ENCODE results near the gene ZMYND8. TPM values are rescaled to one million over a fixed set of nuclear protein-coding genes. Genes with fewer than 3 reads are reported as not detected.

Gene ZMYND8
- total RNA-seq, 1 experiment from 2014 or later = 29.0 TPM

- H3K9me3 ChIP-seq (ENCODE audit: control insufficient read depth in 1 of 2, insufficient read depth in 1 of 2, low read depth in 1 of 2, low read length in 2 of 2) = no peaks in the 10 kb centered on the region
- POLR2A ChIA-PET = no interaction called here
- H4K20me1 ChIP-seq (ENCODE audit: insufficient read depth) = no peaks in the 10 kb centered on the region
- H3K9me2 ChIP-seq (ENCODE audit: insufficient read depth) = no peaks in the 10 kb centered on the region
- RAD21 ChIA-PET (ENCODE audit: low non-redundant PET in 1 of 2, low total read pairs in 2 of 2, uncharacterized antibody in 2 of 2, unreplicated experiment in 2 of 2) = no interaction called here
- H3K4me2 ChIP-seq (ENCODE audit: low read length) = no peak overlapping the region
- H3K4me3 ChIP-seq (replicated peaks in 1 of 2; ENCODE audit: low read depth in 1 of 2, low read length in 2 of 2) = no peak overlapping the region
- no peak overlapping the region for H3K27ac ChIP-seq (ENCODE audit: low read depth, low read length)
- H3K27me3 ChIP-seq (ENCODE audit: insufficient read depth, low read length) = no peaks in the 10 kb centered on the region
- BruUV-seq (replicated peaks) = no TSS peak
- ATAC-seq (no peak), DNase-seq (ENCODE audit: low read depth, low spot score) (no peak)
- TF ChIP-seq ZFX (IDR thresholded peaks at IDR 0.05) = no peak
- no peak for TF ChIP-seq RAD21 (IDR thresholded peaks at IDR 0.05; ENCODE audit: low read depth)
- TF ChIP-seq FOSL1 (IDR thresholded peaks at IDR 0.05; ENCODE audit: low read depth) = no peak
- TF ChIP-seq POLR2A (IDR thresholded peaks at IDR 0.05; ENCODE audit: borderline replicate concordance, extremely low read depth, insufficient read depth, insufficient read length) = no peak
- no peak for TF ChIP-seq EGR1 (IDR thresholded peaks at IDR 0.05; ENCODE audit: low read depth)
- TF ChIP-seq TCF7L2 (IDR thresholded peaks at IDR 0.05; ENCODE audit: borderline replicate concordance, extremely low read depth, insufficient read depth, insufficient read length) = no peak
- TF ChIP-seq JUND (IDR thresholded peaks at IDR 0.05) = no peak
- TF ChIP-seq CBX3 (IDR thresholded peaks at IDR 0.05; ENCODE audit: low read depth) = no peak
- no peak for TF ChIP-seq SP1 (IDR thresholded peaks at IDR 0.05; ENCODE audit: low read depth)
- no peak for TF ChIP-seq EZH2 (IDR thresholded peaks at IDR 0.05)
- no peak for TF ChIP-seq CEBPB (IDR thresholded peaks at IDR 0.05; ENCODE audit: low read depth)
- TF ChIP-seq SIN3A (IDR thresholded peaks at IDR 0.05; ENCODE audit: low read depth) = no peak
- TF ChIP-seq EZH2phosphoT487 (IDR thresholded peaks at IDR 0.05; ENCODE audit: borderline replicate concordance) = no peak
- no peak for TF ChIP-seq MAX (IDR thresholded peaks at IDR 0.05)
- no peak for TF ChIP-seq ZBTB33 (IDR thresholded peaks at IDR 0.05; ENCODE audit: extremely low read depth, insufficient replicate concordance, low read length)
- peaks cover 44% of the 10 kb centered on the region for H3K79me2 ChIP-seq (ENCODE audit: insufficient read depth, low read length)
- CTCF ChIA-PET = no interaction called here
- H3K36me3 ChIP-seq (ENCODE audit: control insufficient read depth in 1 of 2, insufficient read depth in 2 of 2, low read length in 2 of 2) = peaks cover 19 to 31% of the 10 kb centered on the region in 2 experiments
- H3K4me1 ChIP-seq (ENCODE audit: control insufficient read depth in 1 of 2, insufficient read depth in 2 of 2, low read length in 2 of 2) = peaks cover 3 to 8% of the 10 kb centered on the region in 2 experiments; a peak in 2 of 4 replicates
- no peak overlapping the region for H3K9ac ChIP-seq (ENCODE audit: low read length)
- no peak overlapping the region for H2AFZ ChIP-seq (ENCODE audit: low read depth, low read length, poor library complexity, severe bottlenecking)
- intact Hi-C loops (cut with micrococcal nuclease) = no loop called here
These were observed 93.4 kb downstream of the ZMYND8 start for GRCh38 chr20:47263080-47263464.

Measured in HCT116 (cell line).